ENCODE results near the gene DNAJC27. TPM values are rescaled to one million over a fixed set of nuclear protein-coding genes. Genes with fewer than 3 reads are reported as not detected.

DNAJC27 gene
- total RNA-seq, 1 experiment from 2014 or later, result 2.0 TPM

- no peak for TF ChIP-seq CTCF (conservative IDR thresholded peaks at IDR 0.05; ENCODE audit: low read depth, low read length)
- no peak for TF ChIP-seq EZH2 (IDR thresholded peaks at IDR 0.05; ENCODE audit: low read length, unreplicated experiment)
- TF ChIP-seq EZH2phosphoT487 (IDR thresholded peaks at IDR 0.05; ENCODE audit: borderline replicate concordance, low read length), result no peak
- Histone ChIP-seq H3K4me3 (ENCODE audit: low read length) (no peak overlapping the region), H3K27me3 (ENCODE audit: low read length) (no peaks in the 10 kb centered on the region), H2AFZ (ENCODE audit: low read length) (no peak overlapping the region), H3K9ac (ENCODE audit: low read length) (no peak overlapping the region), H3K27ac (ENCODE audit: low read length) (no peak overlapping the region), H3F3A (ENCODE audit: low read length, unreplicated experiment) (no peaks in the 10 kb centered on the region), H3K4me2 (ENCODE audit: low read length) (no peak overlapping the region), H3K79me2 (ENCODE audit: low read length) (no peaks in the 10 kb centered on the region), H3K9me2 (replicated peaks; ENCODE audit: low read length) (no peaks in the 10 kb centered on the region), H3K9me3 (ENCODE audit: low read length) (no peaks in the 10 kb centered on the region), H4K20me1 (ENCODE audit: low read length) (no peaks in the 10 kb centered on the region), H3K36me3 (ENCODE audit: low read depth, low read length) (peaks cover 27% of the 10 kb centered on the region), H3K4me1 (ENCODE audit: insufficient read depth, low read length) (no peaks in the 10 kb centered on the region)
- intact Hi-C loops (cut with micrococcal nuclease), result loop anchor here (10.0 kb wide), 1 partner anchor 333 kb away; no protein-coding TSS in a partner anchor
- no TSS peak for BruUV-seq (replicated peaks)
- ATAC-seq (no peak), DNase-seq (no peak)
- ChIA-PET POLR2A (ENCODE audit: unreplicated experiment) (no interaction called here), CTCF (no interaction called here)
These were observed 13.8 kb downstream of the DNAJC27 start for GRCh38 chr2:24957976-24958375.

- no TSS peak for BruUV-seq (replicated peaks)
These were observed 14.5 kb downstream of the DNAJC27 start for GRCh38 chr2:24957221-24957620.

More at GRCh38 chr2:24957221-24957620, 14.5 kb downstream of the DNAJC27 start:
- Histone ChIP-seq H3K36me3 (ENCODE audit: low read depth, low read length) (peaks cover 27% of the 10 kb centered on the region), H3K4me3 (ENCODE audit: low read length) (no peak overlapping the region), H3K79me2 (ENCODE audit: low read length) (no peaks in the 10 kb centered on the region), H3K4me2 (ENCODE audit: low read length) (no peak overlapping the region), H3F3A (ENCODE audit: low read length, unreplicated experiment) (no peaks in the 10 kb centered on the region), H3K4me1 (ENCODE audit: insufficient read depth, low read length) (no peaks in the 10 kb centered on the region), H3K9me3 (ENCODE audit: low read length) (no peaks in the 10 kb centered on the region), H3K9me2 (replicated peaks; ENCODE audit: low read length) (no peaks in the 10 kb centered on the region), H4K20me1 (ENCODE audit: low read length) (no peaks in the 10 kb centered on the region), H3K9ac (ENCODE audit: low read length) (no peak overlapping the region), H3K27me3 (ENCODE audit: low read length) (no peaks in the 10 kb centered on the region), H3K27ac (ENCODE audit: low read length) (no peak overlapping the region), H2AFZ (ENCODE audit: low read length) (no peak overlapping the region)
- CTCF ChIA-PET, result no interaction called here
- no peak for DNase-seq
- no peak for ATAC-seq
- intact Hi-C loops (cut with micrococcal nuclease), result loop anchor here (10.0 kb wide), 1 partner anchor 332 kb away; no protein-coding TSS in a partner anchor
- no peak for TF ChIP-seq EZH2 (IDR thresholded peaks at IDR 0.05; ENCODE audit: low read length, unreplicated experiment)
- no peak for TF ChIP-seq EZH2phosphoT487 (IDR thresholded peaks at IDR 0.05; ENCODE audit: borderline replicate concordance, low read length)
- no peak for TF ChIP-seq CTCF (conservative IDR thresholded peaks at IDR 0.05; ENCODE audit: low read depth, low read length)
- POLR2A ChIA-PET (ENCODE audit: unreplicated experiment), result no interaction called here

Data from PC-3 (cell line).